Activated T-cell treated with anti-CD3 and anti-CD28 coated beads, Interleukin-2, amount 50 U/mL, for 1 hour (primary cell): ENCODE results near the gene PLD5.
"Not testable (repeated sequence)": the region's sequence is repeated elsewhere in the genome, so short reads cannot be mapped to it uniquely, and the experiment has no call there.

ENCODE experiments used
- DNase-seq: peaks from one replicate; pipeline ENCODE4 v3.0.0-alpha.2; 2020

PLD5 gene

DNA sequence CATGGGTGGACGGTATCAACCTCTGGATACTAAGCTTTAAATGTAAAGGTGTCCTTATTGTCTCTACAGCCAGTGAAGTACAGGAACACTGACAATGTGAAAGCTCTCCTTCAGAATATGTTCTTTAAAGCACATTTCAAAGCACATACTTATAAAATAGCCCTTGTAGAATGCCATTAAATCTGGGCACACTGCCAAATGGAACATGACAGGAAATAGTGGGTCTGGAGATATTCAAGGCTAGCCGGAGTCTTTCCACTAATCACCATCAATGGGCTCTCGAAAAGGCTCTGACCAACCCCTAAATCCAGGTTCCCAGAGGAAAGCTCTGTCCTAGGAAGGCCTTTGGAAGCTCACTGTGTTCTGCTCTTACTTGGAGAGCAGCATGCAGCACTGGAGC, 46.6 kb downstream of the PLD5 start:
- DNase-seq, result no peak

DNA sequence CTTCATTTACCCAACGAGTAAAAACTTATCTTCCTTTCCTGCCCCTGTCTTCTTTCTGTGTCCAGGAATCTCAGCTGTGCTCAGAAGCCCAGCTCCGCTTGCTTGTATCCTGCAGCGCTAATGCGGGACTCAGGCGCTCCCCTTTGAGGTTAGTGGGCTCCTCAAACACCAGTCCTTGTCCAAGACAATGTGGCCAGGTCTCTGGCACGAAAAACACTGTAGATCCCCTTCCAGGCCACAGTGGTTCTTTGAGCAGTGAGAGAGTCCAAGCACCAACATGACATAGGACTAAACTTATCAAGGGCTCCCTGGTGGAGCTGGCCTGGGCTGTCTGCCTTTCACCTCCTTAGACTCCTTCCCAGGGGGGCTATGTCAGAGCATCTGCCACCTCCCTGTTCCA, 53.7 kb downstream of the PLD5 start:
- no peak for DNase-seq

DNA sequence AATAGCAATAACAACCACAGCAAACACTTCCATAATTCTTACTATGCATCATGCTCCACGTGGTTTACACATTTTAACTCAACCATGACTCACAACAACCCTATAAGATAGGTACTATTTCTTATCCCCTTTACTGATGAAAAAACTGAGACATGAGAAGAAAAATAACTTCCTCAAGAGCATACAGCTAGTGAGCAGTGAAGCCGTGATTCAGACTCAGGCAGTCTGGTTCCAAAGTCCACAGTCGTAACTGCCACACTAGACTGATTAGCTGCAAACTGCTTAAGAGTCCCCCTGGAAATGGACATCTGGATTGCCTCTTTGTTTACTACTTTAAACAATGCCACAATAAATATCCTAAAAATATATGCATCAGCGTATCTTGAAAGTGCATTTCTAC, 55.7 kb downstream of the PLD5 start:
- no peak for DNase-seq

DNA sequence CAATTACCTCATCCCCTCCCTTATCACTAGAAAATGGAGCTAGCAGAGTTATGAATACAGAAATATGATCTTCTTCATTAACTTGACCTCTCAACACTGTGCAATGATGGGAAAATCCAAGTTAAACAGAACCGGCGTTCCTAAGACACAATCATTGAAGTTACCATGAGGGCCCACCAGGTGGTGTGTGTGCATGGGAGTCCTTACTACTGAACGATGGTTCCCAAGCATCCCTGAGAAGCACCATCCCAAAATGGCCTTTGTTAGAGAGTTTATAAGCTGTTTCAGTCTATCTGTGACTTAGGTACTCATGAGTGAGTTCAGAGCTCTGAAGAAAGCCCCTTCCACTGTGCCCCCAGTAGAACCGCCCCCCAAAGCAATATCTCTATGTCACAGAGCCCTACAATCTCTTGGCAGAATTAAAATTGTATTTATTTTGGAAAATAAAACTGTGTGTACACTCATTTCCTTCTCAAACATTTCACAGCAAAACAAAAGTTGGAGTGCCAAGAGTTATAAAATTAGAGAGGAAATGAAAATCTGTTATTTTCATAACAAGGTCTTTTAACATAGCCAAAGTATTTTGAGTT, 56.8 kb downstream of the PLD5 start:
- DNase-seq, result no peak

DNA sequence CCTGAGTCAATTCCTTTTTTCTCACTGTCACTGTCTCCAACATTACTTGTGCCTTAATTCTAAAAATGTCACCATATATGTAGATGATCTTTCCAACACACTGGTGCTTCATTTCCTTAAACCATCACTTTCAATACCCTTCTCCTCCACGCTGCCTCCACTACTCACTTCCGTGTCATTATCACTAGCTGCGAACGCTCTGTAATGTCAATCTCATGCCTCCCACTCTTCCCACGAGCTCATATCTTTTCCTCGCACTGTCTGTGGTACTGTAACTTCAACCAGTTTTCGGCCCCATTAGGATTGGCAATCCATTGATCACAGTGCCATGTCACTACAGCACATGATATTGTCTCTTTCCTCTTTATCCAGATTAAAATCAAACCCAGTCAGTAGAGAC, 61.6 kb downstream of the PLD5 start:
- DNase-seq, result no peak

DNA sequence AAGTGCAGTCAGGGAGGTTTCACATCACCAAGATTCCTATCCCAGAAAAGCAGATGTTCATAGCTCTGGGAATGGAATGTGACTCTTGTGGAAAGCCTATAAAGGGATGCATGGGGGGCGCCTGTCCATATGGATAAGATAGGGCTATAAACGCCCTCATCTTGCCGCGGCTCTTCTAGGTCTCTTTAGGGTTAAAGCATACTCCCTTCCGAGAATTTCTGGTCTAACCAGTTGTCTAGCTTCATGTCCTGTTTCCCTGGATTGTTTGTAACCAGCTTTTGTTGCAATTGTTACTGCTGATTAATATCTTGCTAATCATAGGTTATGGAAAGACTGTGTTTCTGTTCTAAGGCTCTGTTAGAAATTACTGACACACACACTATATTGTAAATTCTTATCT, 64.8 kb downstream of the PLD5 start:
- DNase-seq, result not testable (repeated sequence)

DNA sequence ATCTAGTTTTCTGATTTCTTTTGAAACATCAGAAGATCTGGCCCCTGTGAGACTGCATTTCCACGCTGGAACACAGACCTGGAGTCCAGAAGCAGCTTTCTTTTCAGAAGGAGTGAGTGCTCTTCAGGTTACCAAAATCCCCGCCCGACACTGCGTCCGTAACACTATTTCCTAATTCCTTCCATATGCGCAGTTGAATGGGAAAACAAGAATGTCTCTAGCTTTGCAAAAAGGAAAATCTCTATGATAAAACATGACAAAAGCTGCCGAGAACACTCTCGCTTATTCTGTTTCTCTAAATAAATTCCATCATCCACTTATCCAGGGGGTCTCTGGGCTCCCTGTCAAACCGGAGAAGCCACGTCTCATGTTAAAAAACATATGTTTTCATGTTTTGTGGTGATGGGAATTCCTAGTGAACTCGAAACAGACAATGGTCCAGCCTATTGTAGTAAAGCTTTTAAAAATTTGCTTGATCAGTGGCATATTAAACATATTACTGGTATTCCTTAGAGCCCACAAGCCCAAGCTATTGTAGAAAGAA, 67.7 kb downstream of the PLD5 start:
- no peak for DNase-seq

DNA sequence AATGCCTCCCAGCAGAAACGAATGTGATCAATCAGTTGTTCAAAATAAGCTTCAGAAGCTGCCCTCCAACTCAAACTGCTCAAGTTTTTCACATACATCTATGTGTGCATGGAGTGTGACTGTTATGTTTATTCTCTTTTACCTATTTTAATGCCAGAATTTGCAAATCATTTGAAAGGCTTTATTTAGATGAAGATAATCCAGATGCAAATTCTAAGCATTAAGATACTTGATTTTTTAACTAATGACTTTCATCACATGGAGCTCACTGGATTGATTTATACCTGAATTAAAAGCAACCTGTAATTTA, 69.5 kb downstream of the PLD5 start:
- no peak for DNase-seq

DNA sequence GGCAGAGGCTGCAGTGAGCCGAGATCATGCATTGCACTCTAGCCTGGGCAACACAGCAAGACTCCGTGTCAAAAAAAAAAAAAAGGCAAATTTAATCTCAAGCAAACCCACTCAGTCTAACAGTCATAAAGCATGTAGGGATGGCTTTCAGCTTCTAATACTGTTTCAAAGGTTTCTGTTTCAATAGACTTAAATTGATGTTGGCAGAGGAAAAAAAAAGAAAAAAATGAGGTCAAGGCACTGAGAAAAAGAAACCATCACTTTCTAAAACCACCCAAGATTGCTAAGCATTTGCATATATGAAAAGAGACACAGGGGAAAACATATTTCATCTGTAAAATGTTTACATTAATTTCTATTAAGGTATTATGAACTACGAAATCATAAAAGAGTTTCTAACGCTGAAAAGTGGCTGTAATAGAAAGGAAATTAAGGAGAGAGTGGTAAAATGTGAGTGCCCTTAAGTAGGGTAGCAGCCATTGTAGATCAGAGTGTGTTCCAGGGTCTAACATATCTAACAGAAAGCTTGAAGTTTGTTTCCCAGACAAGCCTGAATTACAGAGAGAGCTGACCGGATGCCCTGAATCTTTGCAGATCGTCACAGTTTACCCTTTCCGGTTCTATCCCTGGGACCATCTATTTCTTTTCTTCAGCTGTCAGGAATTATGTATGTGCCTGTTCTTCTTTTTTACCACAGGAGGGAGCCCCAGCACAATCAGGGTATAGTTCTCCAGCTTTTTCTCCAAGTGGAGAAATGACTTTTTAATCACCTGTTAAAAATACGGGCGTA, 70.0 kb downstream of the PLD5 start:
- DNase-seq, result no peak

DNA sequence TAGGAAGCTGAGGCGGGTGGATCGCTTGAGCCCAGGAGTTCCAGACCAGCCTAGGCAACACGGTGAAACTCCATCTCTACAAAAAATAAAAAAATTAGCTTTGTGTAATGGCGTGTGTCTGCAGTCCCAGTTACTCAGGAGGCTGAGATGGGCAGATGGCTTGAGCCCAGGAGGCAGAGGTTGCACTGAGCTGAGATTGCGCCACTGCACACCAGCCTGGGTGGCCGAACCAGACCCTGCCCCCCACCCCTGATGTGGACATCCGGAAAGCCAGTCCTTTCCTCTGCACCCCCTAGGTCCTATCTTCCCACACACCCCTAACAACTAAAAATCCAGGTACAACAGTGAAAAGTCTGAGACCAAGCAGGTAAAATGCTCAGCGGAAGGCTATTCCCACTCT, 71.9 kb downstream of the PLD5 start:
- DNase-seq, result no peak

DNA sequence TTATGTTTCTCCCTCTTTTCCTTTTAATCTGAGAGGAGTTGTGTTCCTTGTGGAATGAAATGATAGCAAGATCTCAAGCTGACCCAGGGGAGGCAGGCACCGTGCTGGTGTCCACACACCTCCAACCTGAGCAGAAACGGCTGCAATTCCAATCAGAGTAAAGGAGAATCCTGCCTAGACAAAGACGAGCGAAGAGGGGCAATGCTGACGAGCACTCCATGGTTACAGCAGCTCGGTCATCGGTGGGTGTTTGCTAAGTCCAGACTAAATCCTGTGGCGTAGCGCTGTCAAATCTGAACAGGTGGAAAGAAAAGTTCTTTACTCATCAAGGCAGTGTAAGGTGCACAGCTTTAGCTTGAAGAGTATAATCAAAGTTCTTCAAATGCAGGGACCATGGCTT, 74.8 kb downstream of the PLD5 start:
- DNase-seq, result no peak

DNA sequence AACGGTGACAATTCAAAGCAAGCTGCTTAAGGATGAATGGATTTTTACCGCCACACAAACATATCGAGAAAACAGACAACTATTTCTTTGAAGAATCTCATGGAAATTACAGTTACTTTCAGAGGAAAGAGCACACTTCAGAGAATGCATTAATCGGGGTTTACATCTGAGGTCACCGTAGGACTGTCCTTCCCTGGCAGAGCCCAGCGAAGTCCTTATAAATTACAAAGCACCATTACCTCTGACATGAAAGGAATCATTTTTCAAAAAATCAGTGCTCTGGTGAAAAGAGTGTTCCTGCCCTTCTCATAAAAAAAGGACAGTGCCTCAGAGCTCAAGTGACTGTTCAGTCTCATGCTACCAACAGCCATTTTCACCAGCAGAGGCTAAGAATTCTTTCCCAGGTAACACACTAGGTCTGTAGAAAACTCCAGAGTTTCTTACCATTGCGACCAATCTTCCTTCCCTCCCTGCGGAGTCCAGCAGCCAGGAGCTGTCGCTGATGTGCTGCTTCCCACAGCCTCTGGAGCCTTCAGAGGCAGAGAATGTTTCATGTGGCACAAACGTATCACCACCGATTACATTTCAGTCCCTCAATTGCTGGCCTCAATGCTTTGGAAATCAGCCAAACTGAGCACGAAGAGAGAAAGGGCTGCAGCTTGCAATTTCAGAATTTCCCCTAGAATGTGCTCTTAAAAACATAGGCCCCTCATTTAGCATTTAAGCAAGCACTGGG, 75.4 kb downstream of the PLD5 start:
- no peak for DNase-seq

DNA sequence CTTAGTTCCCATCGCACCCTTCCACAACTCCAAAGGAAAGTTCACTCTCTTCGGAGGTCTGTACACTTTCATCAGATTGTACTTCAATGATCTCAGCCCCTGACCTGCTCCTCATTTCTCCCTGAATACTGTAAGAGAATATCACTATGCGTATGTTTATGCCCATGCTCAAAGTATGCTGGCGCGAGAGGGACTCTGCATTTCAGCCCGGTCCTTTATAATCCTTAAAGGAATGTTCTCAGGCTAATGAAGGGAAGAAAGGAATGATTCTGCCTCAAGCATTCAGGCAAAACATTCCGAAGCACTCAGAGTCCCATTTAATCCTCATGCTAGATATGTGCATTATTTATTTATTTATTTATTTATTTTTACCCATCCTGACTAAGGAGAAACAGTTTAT, 76.8 kb downstream of the PLD5 start:
- DNase-seq, result no peak

DNA sequence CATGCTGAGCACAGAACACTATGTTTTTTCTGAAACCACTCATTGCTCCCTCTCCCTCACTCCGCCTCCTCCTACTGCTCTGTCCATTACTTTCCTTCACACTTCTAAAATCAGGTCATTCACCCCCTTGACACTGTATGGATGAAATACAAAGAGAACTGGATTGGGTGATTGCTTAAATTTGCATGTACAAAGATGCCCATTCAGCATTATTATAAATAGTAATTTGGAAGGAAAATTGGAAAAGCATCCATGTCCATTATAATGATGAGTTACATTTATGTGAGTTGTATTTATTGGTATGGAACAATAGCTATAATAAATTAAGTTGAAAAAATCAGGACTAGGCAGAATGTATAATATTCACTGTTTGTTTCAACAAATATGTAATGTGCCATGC, 83.7 kb downstream of the PLD5 start:
- no peak for DNase-seq

DNA sequence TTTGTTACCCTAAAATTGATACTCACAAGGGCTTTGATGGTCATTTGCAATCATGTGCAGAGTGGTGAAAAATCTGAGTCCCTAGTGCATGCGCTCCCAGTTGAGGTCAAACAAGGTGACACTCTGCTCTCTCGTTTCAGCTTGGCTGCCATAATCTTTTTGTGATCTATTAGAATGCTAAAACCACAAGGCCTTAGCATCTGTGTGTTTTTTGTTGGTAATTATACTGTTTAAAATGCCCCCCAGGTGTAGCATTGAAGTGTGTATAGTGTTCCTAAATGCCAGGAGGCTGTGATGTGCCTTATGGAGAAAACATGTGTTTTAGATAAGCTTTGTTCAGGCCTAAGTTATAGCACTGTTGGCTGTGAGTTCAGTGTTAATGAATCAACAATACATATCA, 89.3 kb downstream of the PLD5 start:
- no peak for DNase-seq

DNA sequence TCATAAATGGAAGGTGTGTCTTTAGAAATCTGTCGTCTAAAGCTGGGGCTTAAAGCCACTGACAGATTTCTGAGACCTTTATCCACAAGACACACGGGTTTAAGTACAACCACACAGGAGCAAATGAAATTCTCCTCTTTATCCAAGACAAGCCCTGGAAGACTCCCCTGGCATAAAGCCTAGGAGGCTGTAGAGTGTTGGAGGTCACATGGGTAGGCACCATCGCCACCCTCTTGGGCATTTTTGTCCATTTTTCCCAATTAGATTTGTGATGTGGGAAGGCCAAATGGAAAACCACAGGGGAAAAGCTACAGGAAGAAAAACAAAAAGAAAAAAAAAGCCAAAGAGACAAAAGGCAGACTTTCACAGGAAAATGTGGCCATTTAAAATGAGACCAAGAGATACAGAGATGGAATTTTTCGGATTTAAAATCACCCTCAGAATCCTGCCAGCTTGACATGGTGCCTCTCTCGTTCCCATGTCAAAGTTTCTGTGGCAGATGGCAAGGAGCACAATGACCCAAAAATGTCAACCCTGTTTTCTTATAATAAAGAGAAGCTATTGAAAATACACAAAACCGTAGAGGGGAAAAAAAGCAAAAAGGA, 91.9 kb downstream of the PLD5 start:
- no peak for DNase-seq

DNA sequence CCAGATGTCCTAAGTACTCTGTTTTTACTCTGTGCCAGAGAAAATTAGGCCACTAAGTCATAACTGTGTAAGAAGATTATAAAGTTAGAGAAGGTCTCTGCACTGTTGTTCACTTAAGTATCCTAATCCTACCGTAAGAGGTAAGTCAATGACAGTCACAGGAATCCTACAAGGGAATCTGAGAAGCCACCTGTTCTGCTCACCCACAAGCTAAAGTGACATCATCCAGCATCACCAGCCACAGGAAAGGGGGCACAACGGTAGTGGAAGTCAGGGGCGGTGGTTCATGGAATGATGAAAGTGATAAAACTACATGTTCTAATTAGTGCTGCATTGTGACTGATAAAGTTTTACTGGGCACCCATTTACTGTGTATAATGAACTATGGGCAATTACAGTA, 92.7 kb downstream of the PLD5 start:
- DNase-seq, result no peak

DNA sequence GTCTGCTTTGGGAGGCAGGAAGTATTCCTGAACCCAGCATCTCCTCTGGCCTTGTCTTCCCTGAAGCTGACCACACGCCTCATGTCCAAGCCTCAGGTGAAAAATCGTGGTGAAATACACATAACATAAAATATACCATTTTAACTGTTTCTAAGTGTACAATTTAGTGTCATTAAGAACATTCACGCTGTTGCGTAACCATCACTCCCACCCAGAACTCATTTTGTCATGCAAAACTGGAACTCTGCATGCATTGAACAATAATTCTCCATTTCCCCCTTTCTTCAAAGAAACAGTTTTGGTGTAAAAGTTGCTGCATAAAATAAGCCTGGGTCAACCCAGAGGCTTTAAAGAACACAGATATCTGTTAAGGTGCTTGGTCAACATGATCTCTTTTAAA, 93.5 kb downstream of the PLD5 start:
- DNase-seq, result no peak

DNA sequence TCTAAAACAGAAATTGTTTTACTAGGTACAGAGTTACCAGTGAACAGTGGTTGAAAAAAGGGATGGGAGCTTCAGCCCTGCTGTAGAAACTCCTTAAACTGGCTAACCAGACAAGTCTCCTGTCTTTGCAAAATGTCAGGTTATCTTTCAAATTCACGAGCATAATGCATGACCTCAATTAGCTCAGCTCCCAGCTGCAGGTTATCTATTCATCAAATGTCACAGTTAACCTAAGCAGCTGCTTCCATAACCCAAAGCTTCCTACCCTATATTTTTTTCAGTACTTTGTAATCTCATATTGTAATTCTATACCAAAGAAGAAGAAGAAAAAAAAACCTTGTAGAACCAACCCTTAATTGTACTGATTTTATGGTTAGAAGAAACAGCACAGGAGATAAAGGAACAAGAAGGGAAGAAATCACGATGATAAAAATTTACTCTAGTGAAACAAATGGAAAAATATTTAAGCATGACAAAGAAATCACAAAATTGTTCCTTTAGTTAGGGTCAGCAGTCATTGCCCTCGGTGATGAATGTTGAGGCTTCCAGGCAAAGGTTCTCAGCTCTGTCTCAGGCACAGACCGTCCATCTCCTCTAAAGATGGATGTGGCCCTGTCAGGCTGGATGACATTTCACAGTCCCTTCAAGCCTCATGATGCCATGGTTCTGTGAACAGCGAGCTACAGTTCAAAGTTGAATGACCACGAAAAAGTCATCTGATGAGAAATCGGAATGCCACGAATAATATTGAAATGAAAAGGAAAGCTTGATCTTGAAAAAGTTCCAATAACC, 95.9 kb downstream of the PLD5 start:
- no peak for DNase-seq

DNA sequence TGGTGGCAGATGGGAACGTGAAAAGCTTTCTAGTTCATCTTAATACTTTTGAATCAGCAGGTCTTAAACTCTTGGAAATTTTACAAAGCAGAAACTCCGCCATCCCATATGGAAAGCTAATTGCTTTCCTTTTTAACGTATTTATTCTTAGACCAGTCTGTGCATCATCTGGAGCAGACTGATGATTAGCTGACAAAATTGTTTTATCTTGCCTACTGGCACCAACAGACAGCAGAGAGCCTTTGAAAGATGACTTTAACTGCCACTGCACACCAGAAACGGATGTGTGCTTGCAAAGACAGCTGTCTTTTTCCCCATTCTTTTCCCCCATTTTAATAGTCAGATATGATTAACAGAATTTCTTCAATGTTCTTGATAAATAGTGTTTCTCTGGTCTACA, 97.0 kb downstream of the PLD5 start:
- DNase-seq, result no peak

DNA sequence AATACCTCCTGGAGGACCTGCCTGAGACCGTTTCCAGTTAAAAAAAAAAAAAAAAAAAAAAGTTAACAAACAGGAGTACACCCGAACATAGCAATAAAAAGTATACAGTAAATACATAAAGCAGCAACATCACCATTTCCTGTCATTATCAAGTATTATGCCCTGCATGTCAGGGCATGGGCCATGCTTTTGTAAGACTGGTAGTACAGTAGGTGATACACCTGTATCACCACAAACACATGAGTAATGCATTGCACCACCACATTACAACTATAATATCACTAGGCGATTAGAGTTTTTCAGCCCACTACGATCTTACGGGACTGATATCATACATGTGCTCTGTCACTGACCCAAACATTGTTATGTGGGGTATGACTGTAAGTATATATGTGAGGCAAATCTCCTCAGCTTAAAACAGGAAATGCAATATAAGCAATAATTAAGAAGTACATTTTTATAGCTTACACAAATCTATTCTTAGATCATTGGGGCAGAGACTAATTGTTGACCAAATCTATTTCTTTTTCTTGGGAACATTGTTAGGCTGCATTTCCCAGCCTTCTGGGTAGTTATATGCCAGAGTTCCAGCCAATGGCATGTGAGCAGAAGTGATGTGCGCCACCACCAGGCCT, 98.1 kb downstream of the PLD5 start:
- DNase-seq, result no peak

DNA sequence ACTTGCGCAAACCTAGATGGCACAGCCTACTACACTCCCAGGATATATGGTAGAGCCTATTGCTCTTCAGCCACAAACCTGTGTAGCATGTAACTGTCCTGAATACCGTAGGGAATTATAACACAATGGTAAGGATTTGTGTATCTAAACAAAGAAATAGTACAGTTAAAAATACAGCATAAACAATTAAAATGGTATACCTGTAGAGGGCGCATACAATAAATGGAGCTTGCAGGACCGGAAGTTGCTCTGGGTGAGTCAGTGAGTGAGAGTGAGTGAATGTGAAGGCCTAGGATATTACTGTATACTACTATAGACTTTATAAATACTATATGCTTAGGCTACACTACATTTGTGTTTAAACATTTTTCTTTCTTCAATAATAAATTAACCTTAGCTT, 99.3 kb downstream of the PLD5 start:
- DNase-seq, result no peak

DNA sequence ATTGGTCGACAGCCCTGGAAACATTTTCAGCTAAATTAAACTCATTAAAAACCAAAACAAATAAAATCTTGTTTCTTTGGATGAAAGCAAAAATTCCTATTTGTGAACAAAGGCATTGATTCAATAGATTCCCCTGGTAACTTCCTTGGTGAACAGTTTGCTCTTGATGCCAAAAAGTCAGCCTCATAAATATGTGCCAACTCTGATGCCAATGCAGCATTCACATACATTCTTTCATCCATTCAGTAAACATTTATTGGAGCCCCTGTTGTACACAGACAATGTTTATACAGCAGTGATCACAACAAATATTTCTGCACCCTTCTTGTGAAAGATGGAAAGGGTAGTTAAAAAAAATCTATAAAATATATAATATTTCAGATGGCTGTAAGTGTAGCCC, 107.8 kb downstream of the PLD5 start:
- no peak for DNase-seq
